Endodermal cell (in vitro differentiated cells): ENCODE results near the gene LRBA. TPM values are rescaled to one million over a fixed set of nuclear protein-coding genes. Genes with fewer than 3 reads are reported as not detected.

Experiments
- DNase-seq: peaks from one replicate; pipeline ENCODE4 v3.0.0-alpha.2; 2017
- H3K27ac ChIP-seq: 2 replicates; pipeline ENCODE4 v1.5.1; 2013; ENCODE audit warnings: mild to moderate bottlenecking, low read depth, low read length, moderate library complexity
- H3K27me3 ChIP-seq: 2 replicates; pipeline ENCODE4 v1.6.1; 2013; ENCODE audit warnings: mild to moderate bottlenecking, low read length, moderate library complexity; ENCODE audit not compliant: insufficient read depth, control insufficient read depth, poor library complexity, severe bottlenecking
- H3K36me3 ChIP-seq: 2 replicates; pipeline ENCODE4 v1.7.0; 2013; ENCODE audit warnings: mild to moderate bottlenecking, low read length, moderate library complexity; ENCODE audit not compliant: control insufficient read depth, insufficient read depth
- H3K4me1 ChIP-seq: one replicate; pipeline ENCODE4 v1.7.0; 2013; ENCODE audit warnings: low read length; ENCODE audit not compliant: control insufficient read depth, insufficient read depth
- H3K4me3 ChIP-seq: 2 replicates; pipeline ENCODE4 v1.5.1; 2013; ENCODE audit warnings: mild to moderate bottlenecking, low read length, moderate library complexity
- H3K9ac ChIP-seq: 2 replicates; pipeline ENCODE4 v1.6.1; 2013; ENCODE audit warnings: mild to moderate bottlenecking, low read length, moderate library complexity; ENCODE audit not compliant: poor library complexity, severe bottlenecking; ENCODE audit errors: extremely low read depth
- H3K9me3 ChIP-seq: 2 replicates; pipeline ENCODE4 v1.6.1; 2013; ENCODE audit warnings: mild to moderate bottlenecking, low read length, moderate library complexity; ENCODE audit not compliant: control insufficient read depth
- H3K27ac Mint-ChIP-seq: 2 replicates; pipeline ENCODE4 v1.8.0; 2020; ENCODE audit warnings: mixed read lengths
- H3K27me3 Mint-ChIP-seq: 2 replicates; pipeline ENCODE4 v1.8.0; 2021; ENCODE audit warnings: mild to moderate bottlenecking, mixed read lengths; ENCODE audit not compliant: insufficient read depth
- H3K36me3 Mint-ChIP-seq: 2 replicates; pipeline ENCODE4 v1.8.0; 2020; ENCODE audit warnings: low read depth, mixed read lengths
- H3K4me1 Mint-ChIP-seq: 2 replicates; pipeline ENCODE4 v1.8.0; 2020; ENCODE audit warnings: mixed read lengths
- H3K4me3 Mint-ChIP-seq: 2 replicates; pipeline ENCODE4 v1.8.0; 2020; ENCODE audit warnings: mild to moderate bottlenecking, moderate library complexity, mixed read lengths
- H3K9me3 Mint-ChIP-seq: 2 replicates; pipeline ENCODE4 v1.8.0; 2020; ENCODE audit warnings: mild to moderate bottlenecking, mixed read lengths
- CTCF ChIP-seq: fragments of 200-600 bp; sonication (generic); conservative IDR thresholded peaks from 2 replicates; pipeline ENCODE4 v1.5.0; 2021; ENCODE audit warnings: antibody characterized with exemption, mild to moderate bottlenecking
- WGBS, 2 experiments: methylation state at CpG; one replicate each; pipeline versions ENCODE4 v1.1.5 to v1.1.7; 2013; ENCODE audit warnings: missing lambda C conversion rate in 2 of 2, mixed read lengths in 1 of 2; ENCODE audit not compliant: insufficient coverage in 1 of 2, insufficient read length in 1 of 2; 5-methylcytosine and 5-hydroxymethylcytosine counted together
- total RNA-seq, 2 donors: library from RNA; stranded (reverse); fragmentation: NEBNext Ultra II Directional in 1 of 2; extraction: Animal tissue kit (Norgen Biotek cat#: 25700) in 1 of 2; gene quantifications; 2 replicates in 1 of 2; 3 replicates in 1 of 2; pipeline ENCODE4 v1.2.1, GENCODE V29; 2021

LRBA gene
- total RNA-seq, 2 donors from 2014 or later: 77.3 to 95.9 TPM

DNA sequence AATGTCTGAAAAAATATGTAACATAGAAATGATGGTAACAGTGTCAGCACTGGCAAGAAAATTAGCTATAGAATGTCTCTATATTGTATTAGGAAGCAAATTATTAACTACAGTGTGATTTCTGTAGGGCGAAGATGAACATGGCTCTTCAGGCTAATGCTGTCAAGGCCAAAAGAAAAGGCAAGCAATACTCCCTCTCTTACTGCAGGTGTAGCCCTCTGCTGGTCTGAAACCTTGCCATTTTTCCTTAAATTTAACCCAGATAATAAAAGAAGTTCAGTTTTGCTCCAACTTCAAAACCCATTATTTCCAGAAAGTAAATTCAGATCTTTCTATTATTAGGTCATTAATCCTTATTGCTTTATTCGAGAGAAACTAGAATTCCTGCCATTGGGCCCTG, 215.9 kb downstream of the LRBA start:
- Mint-ChIP-seq H3K4me3 (no peak overlapping the region), H3K9me3 (no peaks in the 10 kb centered on the region), H3K27me3 (no peaks in the 10 kb centered on the region)

GRCh38 chr4:150794706-150795105, 220.4 kb downstream of the LRBA start:
- WGBS, 2 experiments: 100% methylated on average over 2 of the region's 2 CpGs; no CpG with 5 or more reads in 1 of the 2 experiments
- no peak overlapping the region for H3K9ac ChIP-seq
- Mint-ChIP-seq H3K4me1 (peaks cover 10% of the 10 kb centered on the region), H3K4me3 (no peak overlapping the region), H3K36me3 (peaks cover 6% of the 10 kb centered on the region), H3K27ac (no peak overlapping the region), H3K27me3 (no peaks in the 10 kb centered on the region), H3K9me3 (no peaks in the 10 kb centered on the region)
- H3K4me3 ChIP-seq: no peak overlapping the region
- no peaks in the 10 kb centered on the region for H3K9me3 ChIP-seq
- DNase-seq: no peak
- TF ChIP-seq CTCF: no peak
- H3K27ac ChIP-seq: no peak overlapping the region
- peaks cover 10% of the 10 kb centered on the region for H3K36me3 ChIP-seq
- no peaks in the 10 kb centered on the region for H3K27me3 ChIP-seq
- no peaks in the 10 kb centered on the region for H3K4me1 ChIP-seq

More for the DNA sequence above, 215.9 kb downstream of the LRBA start:
- Histone ChIP-seq H3K4me1 (no peaks in the 10 kb centered on the region), H3K9me3 (no peaks in the 10 kb centered on the region), H3K36me3 (peaks cover 10% of the 10 kb centered on the region), H3K27me3 (no peaks in the 10 kb centered on the region), H3K4me3 (no peak overlapping the region), H3K9ac (no peak overlapping the region), H3K27ac (no peak overlapping the region)
- H3K4me1 Mint-ChIP-seq: no peaks in the 10 kb centered on the region
- peaks cover 4% of the 10 kb centered on the region for H3K36me3 Mint-ChIP-seq
- no peak for DNase-seq
- WGBS, 2 experiments: 98% methylated on average over 2 of the region's 2 CpGs; no CpG with 5 or more reads in 1 of the 2 experiments
- H3K27ac Mint-ChIP-seq: no peak overlapping the region
- TF ChIP-seq CTCF: peak; percentile 76

DNA sequence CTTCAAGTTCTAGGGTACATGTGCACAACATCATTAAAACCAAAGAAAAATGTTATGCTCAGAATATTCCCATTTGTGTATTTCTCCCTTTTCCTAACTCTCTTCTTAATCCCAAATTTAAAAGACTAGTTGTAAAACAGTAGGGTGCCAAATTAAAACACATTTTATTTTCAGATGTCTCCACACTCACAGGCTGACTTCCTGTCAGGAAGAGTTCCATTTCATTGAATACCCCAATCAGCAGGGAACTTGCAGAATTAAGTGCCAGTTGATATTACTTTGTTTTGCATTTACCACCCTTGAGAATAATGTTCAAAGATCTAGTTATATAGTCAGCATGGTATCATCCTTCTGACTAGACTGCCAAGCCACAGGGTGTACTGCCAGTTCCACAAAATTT, 225.2 kb downstream of the LRBA start:
- H3K9me3 ChIP-seq: no peaks in the 10 kb centered on the region
- no peak overlapping the region for H3K4me3 Mint-ChIP-seq
- no peak for TF ChIP-seq CTCF
- H3K4me3 ChIP-seq: no peak overlapping the region
- no peak overlapping the region for H3K9ac ChIP-seq
- H3K4me1 ChIP-seq: no peaks in the 10 kb centered on the region
- no peaks in the 10 kb centered on the region for H3K27me3 Mint-ChIP-seq
- H3K4me1 Mint-ChIP-seq: peaks cover 20% of the 10 kb centered on the region
- H3K27ac Mint-ChIP-seq: no peak overlapping the region
- no peaks in the 10 kb centered on the region for H3K9me3 Mint-ChIP-seq
- no peak for DNase-seq
- H3K27me3 ChIP-seq: no peaks in the 10 kb centered on the region
- no peak overlapping the region for H3K27ac ChIP-seq
- peaks cover 15% of the 10 kb centered on the region for H3K36me3 Mint-ChIP-seq
- peaks cover 5% of the 10 kb centered on the region for H3K36me3 ChIP-seq
